ENCODE data around the gene DLX6. TPM values are rescaled to one million over a fixed set of nuclear protein-coding genes. Genes with fewer than 3 reads are reported as not detected.

Gene DLX6
- total and polyA plus RNA-seq, 2 of the 8 experiments (the other 6 are each of a cell fraction or from before 2014, with no cell fraction given): not detected

DNA sequence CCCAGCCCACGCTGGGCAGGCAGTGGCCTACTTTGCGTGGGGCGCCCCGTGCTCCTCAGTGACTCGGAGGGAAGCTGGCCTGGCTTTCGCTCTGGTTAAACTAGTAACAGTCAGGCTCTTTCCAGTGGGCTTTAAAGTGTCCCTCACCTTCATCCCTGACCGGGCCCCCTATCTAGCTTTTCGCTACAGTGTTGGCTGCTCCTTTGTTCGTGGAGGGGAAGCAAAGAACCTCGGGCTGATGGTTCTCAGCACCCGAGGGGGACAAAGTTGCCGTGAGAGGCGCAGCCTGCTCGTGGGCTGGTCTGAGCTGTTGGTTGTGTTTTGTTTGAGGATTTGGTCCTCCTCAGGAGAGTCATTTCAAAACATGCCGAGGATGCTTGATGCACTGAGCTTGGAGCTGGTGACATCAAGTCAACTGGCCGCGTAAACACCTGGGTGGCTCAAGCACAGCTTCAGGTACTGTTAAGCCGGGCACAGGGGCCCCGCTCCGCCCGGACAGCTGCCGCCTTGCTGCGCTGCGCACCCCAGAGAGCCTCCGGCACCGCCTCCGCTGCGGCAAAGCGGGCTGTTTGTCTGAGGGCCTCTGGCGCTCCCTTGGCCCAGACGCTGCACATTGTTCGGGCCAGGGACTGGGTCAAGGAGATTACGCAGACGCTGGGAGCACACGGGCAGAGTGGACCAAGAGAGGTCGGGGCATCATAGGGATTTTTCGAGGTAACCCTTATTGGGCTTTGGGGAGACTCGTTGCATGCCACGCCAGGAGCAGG is 1.6 kb downstream of the DLX6 start:
- WGBS, 2 experiments (ENCODE audit: extremely low coverage in 1 of 2, insufficient coverage in 1 of 2, insufficient read length in 1 of 2, insufficient replicate concordance in 2 of 2, low coverage in 1 of 2, low lambda C conversion rate in 2 of 2, missing lambda C conversion rate in 1 of 2): 2% methylated on average over 39 of the region's 39 CpGs; no CpG with 5 or more reads in 1 of the 2 experiments
- H3K18ac ChIP-seq (ENCODE audit: extremely low read depth, low read length): no peak overlapping the region; the same call in 1 of the 2 replicates
- H3K4me2 ChIP-seq (ENCODE audit: insufficient read depth in 1 of 2, low read depth in 2 of 2, low read length in 2 of 2): peak overlapping the region; percentile 76 to 83
- H3K79me2 ChIP-seq (ENCODE audit: control insufficient read depth in 1 of 2, insufficient read depth in 2 of 2, low read length in 2 of 2): no peaks in the 10 kb centered on the region
- H4K20me1 ChIP-seq (replicated peaks in 1 of 2; ENCODE audit: control insufficient read depth in 1 of 2, insufficient read depth in 2 of 2, low read length in 2 of 2): peaks cover 20 to 42% of the 10 kb centered on the region in 2 experiments
- no peak overlapping the region for H3K23ac ChIP-seq (ENCODE audit: insufficient read length)
- H2BK20ac ChIP-seq (ENCODE audit: low read length): no peak overlapping the region
- peaks cover 3% of the 10 kb centered on the region; the same call in 1 of the 2 replicates for H3K23me2 ChIP-seq (ENCODE audit: low read depth, low read length)
- CTCF ChIA-PET (ENCODE audit: partially characterized antibody): interaction anchor here (1.0 to 6.3 kb wide), 11 partner anchors 8 to 617 kb away, joined by 3 to 71 read pairs (median 6); partner anchors contain the start of gene DLX5
- no peak overlapping the region for H2BK120ac ChIP-seq (replicated peaks; ENCODE audit: low read depth, low read length)
- 0 out of 2 replicates have a peak overlapping the region, but pooled peaks have one; percentile 23 for H2BK12ac ChIP-seq (ENCODE audit: low read depth, low read length)
- H2BK15ac ChIP-seq (ENCODE audit: low read length): no peak overlapping the region; the same call in 1 of the 2 replicates
- H3K27ac ChIP-seq (ENCODE audit: low read depth, low read length): no peak overlapping the region
- peaks cover 5 to 21% (median 15%) of the 10 kb centered on the region in 4 experiments for H3K4me1 ChIP-seq (replicated peaks in 1 of 4; ENCODE audit: control insufficient read depth in 3 of 4, insufficient read depth in 4 of 4, low read length in 3 of 4)
- no peak overlapping the region for H4K91ac ChIP-seq (replicated peaks; ENCODE audit: insufficient read length, low read length)
- H2AFZ ChIP-seq (ENCODE audit: low read length): no peak overlapping the region
- FAIRE-seq: no peak
- H4K8ac ChIP-seq (ENCODE audit: extremely low read depth, insufficient read depth, low read length): no peak overlapping the region; the same call in 1 of the 2 replicates
- H3K4me3 ChIP-seq (ENCODE audit: extremely low read depth in 1 of 4, insufficient read depth in 2 of 4, low read depth in 3 of 4, low read length in 4 of 4): peak overlapping the region; percentile 26 to 58 (median 50)
- POLR2A ChIA-PET (ENCODE audit: partially characterized antibody): interaction anchor here (2.3 to 3.2 kb wide), 6 partner anchors 10 to 18 kb away, joined by 8 to 22 read pairs (median 13); partner anchors contain the start of gene DLX5
- no peak overlapping the region for H3K56ac ChIP-seq (replicated peaks; ENCODE audit: insufficient read length, low read depth, low read length)
- H2BK5ac ChIP-seq (ENCODE audit: low read depth, low read length): no peak overlapping the region
- DNase-seq (ENCODE audit: low read depth in 1 of 2, low spot score in 2 of 2): peak in 1 of 2 experiments; percentile 84
- peaks cover 79 to 95% (median 89%) of the 10 kb centered on the region in 4 experiments for H3K27me3 ChIP-seq (replicated peaks in 1 of 4; ENCODE audit: control insufficient read depth in 3 of 4, extremely low read depth in 1 of 4, insufficient read depth in 3 of 4, low read length in 3 of 4)
- H3K4ac ChIP-seq (replicated peaks; ENCODE audit: insufficient read length, low read depth, low read length): no peak overlapping the region
- no peak overlapping the region for H4K5ac ChIP-seq (ENCODE audit: insufficient read length, low read depth, low read length)
- no peak overlapping the region for H3K14ac ChIP-seq (ENCODE audit: insufficient read length)
- peaks cover 0 to 2% (median 0%) of the 10 kb centered on the region in 4 experiments; a peak in 1 of 8 replicates for H3K36me3 ChIP-seq (ENCODE audit: control insufficient read depth in 2 of 4, insufficient read depth in 4 of 4, low read length in 3 of 4)
- no peak overlapping the region for H3K9ac ChIP-seq (replicated peaks in 1 of 4; ENCODE audit: extremely low read depth in 1 of 4, low read depth in 3 of 4, low read length in 3 of 4)
- no peaks in the 10 kb centered on the region; the same call in 1 of the 2 replicates for H3K79me1 ChIP-seq (ENCODE audit: low read depth, low read length)
- H3K9me3 ChIP-seq (ENCODE audit: insufficient read depth in 2 of 2, low read depth in 1 of 2, low read length in 1 of 2): no peaks in the 10 kb centered on the region
- no peak overlapping the region for H2AK5ac ChIP-seq (ENCODE audit: low read depth, low read length)
- no peak for TF ChIP-seq SIRT6 (IDR thresholded peaks at IDR 0.05; ENCODE audit: low read length)
- TF ChIP-seq BCL11A (IDR thresholded peaks at IDR 0.05; ENCODE audit: low read depth in 2 of 2, low read length in 2 of 2): no peak
- no peak for TF ChIP-seq TCF12 (IDR thresholded peaks at IDR 0.05; ENCODE audit: low read depth, low read length)
- peak; percentile 97; the same call in 1 of the 2 replicates for TF ChIP-seq CBX8 (IDR thresholded peaks at IDR 0.05; ENCODE audit: borderline replicate concordance, low read depth, low read length)
- no peak for TF ChIP-seq TAF1 (IDR thresholded peaks at IDR 0.05; ENCODE audit: low read depth, low read length)
- TF ChIP-seq CREB1 (IDR thresholded peaks at IDR 0.05): no peak
- TF ChIP-seq, protein P1, sequence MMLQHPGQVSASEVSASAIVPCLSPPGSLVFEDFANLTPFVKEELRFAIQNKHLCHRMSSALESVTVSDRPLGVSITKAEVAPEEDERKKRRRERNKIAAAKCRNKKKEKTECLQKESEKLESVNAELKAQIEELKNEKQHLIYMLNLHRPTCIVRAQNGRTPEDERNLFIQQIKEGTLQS (IDR thresholded peaks at IDR 0.05; ENCODE audit: insufficient read depth, low read depth, low read length): no peak
- TF ChIP-seq CEBPB (IDR thresholded peaks at IDR 0.05; ENCODE audit: low read depth, low read length): no peak
- no peak for TF ChIP-seq TAF7 (optimal IDR thresholded peaks at IDR 0.05; ENCODE audit: borderline replicate concordance, low read depth, low read length)
- TF ChIP-seq NRF1 (IDR thresholded peaks at IDR 0.05; ENCODE audit: low read depth, low read length): no peak
- TF ChIP-seq CTBP2 (IDR thresholded peaks at IDR 0.05; ENCODE audit: borderline replicate concordance, insufficient read depth, insufficient read length, low read length): peak; percentile 18
